Left ventricle myocardium inferior (tissue), 1 donor: ENCODE results near the gene PRKD1. TPM values are rescaled to one million over a fixed set of nuclear protein-coding genes. Genes with fewer than 3 reads are reported as not detected.

ENCODE experiments used
- DNase-seq: peaks from one replicate; pipeline ENCODE4 v3.0.0-alpha.2; 2020
- H3K27ac ChIP-seq: fragments of 200-600 bp; replicated peaks from 2 replicates; pipeline ENCODE4 v1.8.0; 2021
- H3K27me3 ChIP-seq: fragments of 200-600 bp; 2 replicates; pipeline ENCODE4 v1.8.0; 2021; ENCODE audit warnings: low read depth
- H3K36me3 ChIP-seq: fragments of 200-600 bp; 2 replicates; pipeline ENCODE4 v1.8.0; 2021
- H3K4me1 ChIP-seq: fragments of 200-600 bp; 2 replicates; pipeline ENCODE4 v1.8.0; 2021
- H3K4me3 ChIP-seq: fragments of 200-600 bp; 2 replicates; pipeline ENCODE4 v1.8.0; 2021; ENCODE audit warnings: mild to moderate bottlenecking, moderate library complexity
- H3K9me3 ChIP-seq: fragments of 200-600 bp; replicated peaks from 2 replicates; pipeline ENCODE4 v1.8.0; 2021
- CTCF ChIP-seq: fragments of 200-600 bp; IDR thresholded peaks from 2 replicates; pipeline ENCODE4 v1.8.0; 2021; ENCODE audit warnings: antibody characterized with exemption, mild to moderate bottlenecking, borderline replicate concordance
- intact Hi-C: fragments of 100-400 bp; cut with micrococcal nuclease; formaldehyde crosslinking; loops from one replicate; pipeline ENCODE4 v1.11.0; 2022
- total RNA-seq: library from RNA; stranded (reverse); fragmentation: NEBNext Ultra II Directional; extraction: Animal tissue kit (Norgen Biotek cat#: 25700); gene quantifications from one replicate; pipeline ENCODE4 v1.2.1, GENCODE V29; 2021
- donor health status: DM: no; HTN: yes; CAD: no; lungs with severe emphysema.

PRKD1 gene
- total RNA-seq, 1 donor from 2014 or later, result 3.1 TPM

DNA sequence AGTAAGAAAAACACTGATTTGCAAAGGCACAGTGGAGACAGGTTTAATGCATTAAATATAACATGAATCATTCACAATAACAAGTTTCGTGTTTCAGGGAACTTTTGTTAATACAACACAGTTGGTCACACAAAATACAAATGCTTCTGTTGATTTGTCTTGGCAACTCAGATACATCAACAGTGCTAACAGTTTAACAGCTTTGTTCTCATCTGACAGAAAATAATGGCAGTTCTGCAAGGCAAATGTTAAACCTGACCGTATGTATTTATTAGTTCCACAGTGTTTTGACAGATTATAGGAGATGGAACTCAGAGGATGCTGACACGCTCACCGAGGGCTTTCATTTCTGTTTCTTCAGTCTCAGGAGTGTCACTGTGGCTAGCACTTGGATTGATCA is 350.7 kb downstream of the PRKD1 start:
- no peak overlapping the region for H3K4me3 ChIP-seq

DNA sequence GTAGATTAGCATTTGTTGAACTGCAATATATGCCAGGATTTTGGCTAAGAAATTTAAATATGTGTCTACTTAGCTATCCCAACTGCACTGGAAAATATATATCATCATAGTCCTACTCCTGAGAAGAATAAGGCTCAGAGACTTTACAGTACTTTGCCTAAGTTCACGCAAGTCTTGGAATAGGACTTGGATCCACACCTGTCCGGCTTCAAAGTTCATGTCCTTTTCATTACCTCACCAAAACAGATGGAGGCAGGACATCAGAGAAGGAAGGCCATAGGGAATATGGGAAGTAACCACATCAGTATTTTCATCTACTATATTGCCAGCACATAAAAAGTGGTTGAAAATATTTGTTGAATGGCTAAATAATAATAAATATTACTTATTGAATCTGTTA is 358.5 kb downstream of the PRKD1 start:
- no peaks in the 10 kb centered on the region for H3K27me3 ChIP-seq
- DNase-seq, result no peak
- peaks cover 42% of the 10 kb centered on the region for H3K9me3 ChIP-seq
- intact Hi-C loops, result no loop called here
- H3K4me3 ChIP-seq, result no peak overlapping the region
- H3K4me1 ChIP-seq, result no peaks in the 10 kb centered on the region
- no peaks in the 10 kb centered on the region for H3K36me3 ChIP-seq
- TF ChIP-seq CTCF, result no peak
- H3K27ac ChIP-seq, result no peak overlapping the region

More for the DNA sequence above, 350.7 kb downstream of the PRKD1 start:
- H3K36me3 ChIP-seq, result peaks cover 9% of the 10 kb centered on the region
- H3K27me3 ChIP-seq, result no peaks in the 10 kb centered on the region
- DNase-seq, result no peak
- no peaks in the 10 kb centered on the region for H3K4me1 ChIP-seq
- intact Hi-C loops, result no loop called here
- H3K9me3 ChIP-seq, result peaks cover 14% of the 10 kb centered on the region
- no peak overlapping the region for H3K27ac ChIP-seq
- no peak for TF ChIP-seq CTCF

- H3K36me3 ChIP-seq, result no peaks in the 10 kb centered on the region
- H3K4me1 ChIP-seq, result no peaks in the 10 kb centered on the region
- H3K27me3 ChIP-seq, result no peaks in the 10 kb centered on the region
- no peak overlapping the region for H3K4me3 ChIP-seq
- TF ChIP-seq CTCF, result no peak
- intact Hi-C loops, result no loop called here
- H3K27ac ChIP-seq, result no peak overlapping the region
- peaks cover 33% of the 10 kb centered on the region for H3K9me3 ChIP-seq
- no peak for DNase-seq
These were observed 361.5 kb downstream of the PRKD1 start for GRCh38 chr14:29566194-29566593.

DNA sequence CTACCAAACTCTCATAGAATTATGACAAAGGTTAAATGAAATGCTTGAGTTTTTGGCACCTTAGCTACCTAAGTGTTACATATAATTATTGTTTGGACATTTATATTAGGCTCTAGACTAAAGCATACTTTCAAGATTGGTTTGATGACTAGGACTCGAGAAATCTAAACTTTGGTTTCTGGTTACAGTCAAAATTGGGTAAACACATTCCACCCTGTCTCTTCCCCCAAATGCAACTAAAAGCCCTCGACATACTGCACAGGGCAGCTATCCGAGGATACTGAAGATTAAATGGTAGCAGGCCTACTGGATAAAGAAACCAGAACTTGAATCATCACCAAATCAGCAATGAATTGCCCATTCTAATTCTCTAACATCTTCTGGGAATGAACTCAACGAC is 369.1 kb downstream of the PRKD1 start:
- Histone ChIP-seq H3K9me3 (peaks cover 8% of the 10 kb centered on the region), H3K4me3 (no peak overlapping the region), H3K27me3 (no peaks in the 10 kb centered on the region), H3K4me1 (no peaks in the 10 kb centered on the region), H3K27ac (no peak overlapping the region), H3K36me3 (no peaks in the 10 kb centered on the region)
- DNase-seq, result no peak
- no peak for TF ChIP-seq CTCF
- intact Hi-C loops, result no loop called here

- H3K27me3 ChIP-seq, result no peaks in the 10 kb centered on the region
- no peaks in the 10 kb centered on the region for H3K36me3 ChIP-seq
- no peak overlapping the region for H3K4me3 ChIP-seq
- intact Hi-C loops, result no loop called here
- H3K9me3 ChIP-seq, result no peaks in the 10 kb centered on the region
- H3K4me1 ChIP-seq, result no peaks in the 10 kb centered on the region
- TF ChIP-seq CTCF, result no peak
- no peak for DNase-seq
- H3K27ac ChIP-seq, result no peak overlapping the region
These were observed 373.3 kb downstream of the PRKD1 start for GRCh38 chr14:29554335-29554734.

DNA sequence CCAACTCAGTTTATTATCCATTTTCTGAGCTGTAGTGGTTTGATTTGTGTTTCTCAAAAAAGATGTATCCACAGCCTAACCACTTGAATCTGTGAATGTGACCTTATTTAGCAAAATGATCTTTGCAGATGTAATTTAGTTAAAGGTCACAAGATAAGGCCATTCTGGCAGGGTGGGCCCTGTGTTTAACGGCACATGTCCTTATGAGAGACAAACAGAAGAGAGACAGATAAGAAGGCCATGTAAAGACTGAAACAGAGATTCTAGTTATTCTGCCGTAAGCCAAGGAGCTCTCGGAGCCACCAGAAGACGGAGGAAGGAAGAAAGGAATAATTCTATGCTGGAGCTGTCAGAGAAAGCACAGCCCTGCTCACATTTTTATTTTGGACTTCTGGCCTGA is 374.2 kb downstream of the PRKD1 start:
- H3K27ac ChIP-seq, result peak overlapping the region; percentile 1
- H3K9me3 ChIP-seq, result no peaks in the 10 kb centered on the region
- no peaks in the 10 kb centered on the region for H3K4me1 ChIP-seq
- H3K27me3 ChIP-seq, result no peaks in the 10 kb centered on the region
- TF ChIP-seq CTCF, result no peak
- H3K4me3 ChIP-seq, result no peak overlapping the region
- DNase-seq, result no peak
- intact Hi-C loops, result no loop called here
- H3K36me3 ChIP-seq, result no peaks in the 10 kb centered on the region
